Measurements from ENCODE around the gene SSBP4. TPM values are rescaled to one million over a fixed set of nuclear protein-coding genes. Genes with fewer than 3 reads are reported as not detected.

The SSBP4 gene
- total and polyA plus RNA-seq, 9 of the 15 experiments (the other 6 are each of a cell fraction or from before 2014, with no cell fraction given) = 1.1 to 189 (median 39.0) TPM

- TF ChIP-seq IRF9 (tag; IDR thresholded peaks at IDR 0.05) (no peak), TARDBP (IDR thresholded peaks at IDR 0.05) (no peak), TAF1 (IDR thresholded peaks at IDR 0.05; ENCODE audit: control insufficient read depth, extremely low read depth, insufficient read depth, low read length, severe bottlenecking) (no peak), MECOM (CRISPR knock-in tag; IDR thresholded peaks at IDR 0.05) (0 out of 2 replicates have a peak, but pooled peaks have one; percentile 25), RFX1 (IDR thresholded peaks at IDR 0.05) (no peak), ZNF695 (CRISPR knock-in tag; IDR thresholded peaks at IDR 0.05) (0 out of 2 replicates have a peak, but pooled peaks have one; percentile 15), CBX1 (IDR thresholded peaks at IDR 0.05; ENCODE audit: low read depth) (0 out of 2 replicates have a peak, but pooled peaks have one; percentile 6), CREB3 (tag; conservative IDR thresholded peaks at IDR 0.05; ENCODE audit: low read depth) (no peak; the same call in 1 of the 2 replicates), RAD21 (CRISPR knock-in tag; conservative IDR thresholded peaks at IDR 0.05 in 1 of 2, IDR thresholded peaks at IDR 0.05 in 1 of 2) (no peak), CREB1 (IDR thresholded peaks at IDR 0.05) (no peak), CREB1 (CRISPR knock-in tag; IDR thresholded peaks at IDR 0.05) (no peak), ZFP36 (IDR thresholded peaks at IDR 0.05; ENCODE audit: low read depth, low read length, partially characterized antibody) (peak; percentile 84), DEAF1 (CRISPR knock-in tag; IDR thresholded peaks at IDR 0.05) (no peak), KDM1A (IDR thresholded peaks at IDR 0.05) (peak in 1 of 2 experiments; percentile 10; a peak in 2 of 4 replicates), ZNF785 (CRISPR knock-in tag; IDR thresholded peaks at IDR 0.05) (no peak), RFX5 (IDR thresholded peaks at IDR 0.05; ENCODE audit: low read depth, low read length) (no peak), ZNF561 (CRISPR knock-in tag; conservative IDR thresholded peaks at IDR 0.05) (no peak), ZNF140 (CRISPR knock-in tag; IDR thresholded peaks at IDR 0.05) (no peak), KLF10 (CRISPR knock-in tag; IDR thresholded peaks at IDR 0.05) (0 out of 2 replicates have a peak, but pooled peaks have one; percentile 52), L3MBTL2 (IDR thresholded peaks at IDR 0.05) (no peak), CHD2 (IDR thresholded peaks at IDR 0.05; ENCODE audit: low read depth, low read length) (no peak), POLR3A (IDR thresholded peaks at IDR 0.05; ENCODE audit: borderline replicate concordance, extremely low read depth, insufficient read depth, insufficient read length) (no peak)
- TF ChIP-seq, protein P1, sequence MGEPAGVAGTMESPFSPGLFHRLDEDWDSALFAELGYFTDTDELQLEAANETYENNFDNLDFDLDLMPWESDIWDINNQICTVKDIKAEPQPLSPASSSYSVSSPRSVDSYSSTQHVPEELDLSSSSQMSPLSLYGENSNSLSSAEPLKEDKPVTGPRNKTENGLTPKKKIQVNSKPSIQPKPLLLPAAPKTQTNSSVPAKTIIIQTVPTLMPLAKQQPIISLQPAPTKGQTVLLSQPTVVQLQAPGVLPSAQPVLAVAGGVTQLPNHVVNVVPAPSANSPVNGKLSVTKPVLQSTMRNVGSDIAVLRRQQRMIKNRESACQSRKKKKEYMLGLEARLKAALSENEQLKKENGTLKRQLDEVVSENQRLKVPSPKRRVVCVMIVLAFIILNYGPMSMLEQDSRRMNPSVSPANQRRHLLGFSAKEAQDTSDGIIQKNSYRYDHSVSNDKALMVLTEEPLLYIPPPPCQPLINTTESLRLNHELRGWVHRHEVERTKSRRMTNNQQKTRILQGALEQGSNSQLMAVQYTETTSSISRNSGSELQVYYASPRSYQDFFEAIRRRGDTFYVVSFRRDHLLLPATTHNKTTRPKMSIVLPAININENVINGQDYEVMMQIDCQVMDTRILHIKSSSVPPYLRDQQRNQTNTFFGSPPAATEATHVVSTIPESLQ (CRISPR knock-in tag; IDR thresholded peaks at IDR 0.05) = no peak
These were observed 45.7 kb upstream of the SSBP4 start (continued) for GRCh38 chr19:18373407-18373891.

Measured in K562 (cell line).